GM19025 (cell line): ENCODE measurements around the gene C4BPA.

Source experiments
- ATAC-seq: cut with Tn5 transposase; IDR thresholded peaks from one replicate; pipeline ENCODE4 v1.9.1; 2021; ENCODE audit warnings: mild to moderate bottlenecking, low read depth, moderate library complexity; ENCODE audit not compliant: unreplicated experiment

The C4BPA gene

GRCh38 chr1:207103892-207104373, at the start of gene C4BPA:
Gene C4BPA, plus strand, starts transcription at chr1:207104233. Its CDS starts 8,793 bp downstream, at chr1:207113026.
- ATAC-seq = no peak

DNA sequence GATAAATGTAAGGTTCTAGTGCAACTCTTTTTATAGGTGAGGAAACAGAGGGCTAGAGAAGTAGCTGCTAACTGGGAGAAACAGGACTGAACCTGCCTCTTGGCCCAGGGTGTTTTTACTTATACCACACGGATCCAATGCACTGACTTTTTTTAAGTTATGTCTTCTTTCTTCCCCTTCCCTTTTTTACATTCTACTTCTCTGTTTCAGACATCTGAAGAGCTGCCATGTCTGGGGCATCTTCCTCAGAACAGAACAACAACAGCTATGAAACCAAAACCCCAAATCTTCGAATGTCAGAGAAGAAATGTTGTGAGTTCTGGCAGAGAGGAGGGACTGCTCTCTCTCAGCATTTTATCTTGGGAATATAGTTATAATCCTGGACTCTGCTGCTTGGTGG, 49.5 kb upstream of the C4BPA start:
- no peak for ATAC-seq

GRCh38 chr1:207055386-207056001, 48.5 kb upstream of the C4BPA start:
- ATAC-seq = no peak

DNA sequence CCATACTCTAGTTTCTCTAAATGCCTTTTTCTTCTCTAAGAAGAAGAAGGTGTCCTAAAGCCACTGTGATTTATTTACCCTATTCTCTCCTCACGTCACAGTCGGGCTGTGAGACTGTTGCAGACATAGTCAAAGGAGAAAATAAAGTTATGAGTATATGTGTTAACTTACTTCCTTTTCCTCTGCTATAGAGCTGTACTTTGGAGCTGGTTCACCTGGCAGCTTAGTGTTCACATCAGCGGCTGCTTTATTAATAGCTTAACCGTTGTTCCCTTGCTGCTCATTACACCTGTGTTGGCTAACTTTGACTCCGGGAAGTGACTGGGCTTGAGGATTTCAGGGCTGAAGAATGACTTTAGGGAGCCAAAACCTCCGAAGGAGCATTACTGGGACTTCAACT, 47.4 kb upstream of the C4BPA start:
- no peak for ATAC-seq

DNA sequence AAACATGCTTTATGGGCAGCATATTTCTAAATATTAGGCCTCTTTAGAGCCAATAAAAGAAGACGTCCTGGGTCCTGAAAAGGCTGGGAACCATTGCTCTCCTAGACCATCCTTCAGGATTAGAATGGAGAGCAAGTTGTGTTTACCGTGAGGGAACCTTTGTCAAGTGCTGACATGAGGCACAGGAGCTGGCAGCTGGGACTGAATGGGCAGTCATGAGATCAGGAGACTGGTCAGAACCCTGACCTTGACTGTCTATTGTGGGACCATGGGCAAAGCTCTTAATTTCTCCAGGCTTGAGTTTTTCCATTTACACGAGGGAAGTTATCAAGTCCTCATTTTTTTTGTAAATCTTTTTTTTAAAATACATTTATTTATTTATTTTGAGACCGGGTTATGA, 45.8 kb upstream of the C4BPA start:
- ATAC-seq = no peak

GRCh38 chr1:207058878-207059867, 44.9 kb upstream of the C4BPA start:
- no peak for ATAC-seq

- no peak for ATAC-seq
These were observed 44.2 kb upstream of the C4BPA start for GRCh38 chr1:207059881-207060280.

DNA sequence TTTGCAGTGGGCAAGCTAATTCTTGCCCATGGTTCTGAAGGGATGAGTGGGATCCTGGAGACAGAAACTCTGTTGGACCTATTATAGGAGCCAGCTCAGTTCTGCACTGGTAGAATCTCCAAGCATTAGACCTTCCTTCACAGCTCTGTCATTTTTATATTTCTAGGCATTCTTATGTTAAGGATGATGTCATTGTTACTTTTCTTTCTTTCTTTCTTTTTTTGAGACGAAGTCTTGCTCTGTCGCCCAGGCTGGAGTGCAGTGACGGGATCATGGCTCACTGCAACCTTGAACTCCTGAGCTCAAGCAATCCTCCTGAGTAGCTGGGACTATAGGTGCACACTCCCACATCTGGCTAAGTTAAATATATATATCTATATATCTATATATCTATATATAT, 43.4 kb upstream of the C4BPA start:
- ATAC-seq = no peak

DNA sequence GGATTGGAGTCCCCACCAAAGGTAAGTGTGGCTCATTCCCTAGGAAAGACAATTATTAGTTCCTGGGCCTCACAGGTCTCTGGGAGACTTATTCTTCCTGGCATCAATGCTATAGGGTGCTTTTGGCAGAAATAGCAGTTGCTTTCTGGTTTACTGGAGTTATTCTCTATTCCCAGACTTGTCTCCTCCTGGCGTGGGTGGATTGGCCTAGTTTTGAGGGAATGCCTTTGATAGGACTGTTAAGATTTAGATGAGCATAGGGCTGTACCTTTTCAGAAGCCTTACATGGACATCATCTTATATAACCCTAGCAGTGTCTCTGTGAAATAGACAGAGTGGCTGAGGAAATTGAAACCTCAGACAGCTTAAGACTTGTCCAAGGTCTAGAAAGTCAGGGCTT, 42.0 kb upstream of the C4BPA start:
- ATAC-seq = no peak

- ATAC-seq = no peak
These were observed 41.0 kb upstream of the C4BPA start for GRCh38 chr1:207063014-207063413.

GRCh38 chr1:207064561-207064960, 39.5 kb upstream of the C4BPA start:
- ATAC-seq = no peak

GRCh38 chr1:207067185-207067584, 36.8 kb upstream of the C4BPA start:
- no peak for ATAC-seq

- ATAC-seq = no peak
These were observed 36.4 kb upstream of the C4BPA start for GRCh38 chr1:207067665-207068064.

DNA sequence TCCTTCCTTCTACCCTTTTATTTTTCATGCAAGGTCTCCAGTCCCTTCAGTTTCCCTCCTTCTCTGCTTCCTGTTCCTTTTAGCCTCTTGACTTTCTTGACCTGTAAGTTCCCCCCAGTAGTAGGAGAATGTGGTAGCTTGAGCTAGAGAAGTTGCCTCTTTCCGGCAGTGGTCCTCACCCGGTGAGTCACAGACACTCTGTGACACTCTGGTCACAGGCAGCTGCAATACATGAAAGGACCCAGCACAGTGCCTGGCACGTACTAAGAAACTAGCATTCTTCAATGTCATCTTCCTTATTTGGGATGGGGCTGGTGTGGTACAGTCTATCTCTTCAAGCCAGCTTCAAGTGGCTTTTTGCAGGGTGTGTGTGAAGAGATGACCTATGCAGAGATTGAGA, 35.0 kb upstream of the C4BPA start:
- ATAC-seq = no peak

DNA sequence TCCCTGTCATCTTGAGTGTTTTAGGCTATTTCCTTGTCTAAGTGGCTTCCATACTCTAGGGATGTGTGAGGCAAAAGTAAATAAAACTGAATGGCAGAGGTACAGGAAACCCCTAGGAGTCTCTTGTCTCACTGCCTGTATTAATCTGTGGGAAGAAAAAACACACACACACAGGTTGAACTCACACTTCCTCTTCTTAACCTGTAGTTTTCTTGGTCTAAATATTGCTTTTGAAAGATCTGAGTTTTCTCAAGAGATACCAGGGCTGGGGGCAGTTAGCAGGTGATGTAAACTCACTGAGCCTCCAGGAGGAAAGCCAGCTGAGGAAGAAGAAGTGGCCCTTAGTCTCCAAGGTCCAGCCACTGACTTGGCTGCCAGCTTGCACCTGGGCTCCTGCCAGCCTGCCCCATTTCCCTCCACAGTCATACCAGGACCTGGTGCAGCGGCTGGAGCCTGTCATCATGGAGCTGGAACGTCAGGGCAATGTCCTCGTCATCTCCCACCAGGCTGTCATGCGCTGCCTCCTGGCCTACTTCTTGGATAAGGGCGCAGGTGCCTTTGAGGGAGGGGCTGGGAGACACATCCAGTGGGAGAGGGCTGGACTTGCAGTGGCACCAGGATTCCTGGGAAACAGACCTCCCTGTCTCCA, 34.1 kb upstream of the C4BPA start:
- no peak for ATAC-seq

DNA sequence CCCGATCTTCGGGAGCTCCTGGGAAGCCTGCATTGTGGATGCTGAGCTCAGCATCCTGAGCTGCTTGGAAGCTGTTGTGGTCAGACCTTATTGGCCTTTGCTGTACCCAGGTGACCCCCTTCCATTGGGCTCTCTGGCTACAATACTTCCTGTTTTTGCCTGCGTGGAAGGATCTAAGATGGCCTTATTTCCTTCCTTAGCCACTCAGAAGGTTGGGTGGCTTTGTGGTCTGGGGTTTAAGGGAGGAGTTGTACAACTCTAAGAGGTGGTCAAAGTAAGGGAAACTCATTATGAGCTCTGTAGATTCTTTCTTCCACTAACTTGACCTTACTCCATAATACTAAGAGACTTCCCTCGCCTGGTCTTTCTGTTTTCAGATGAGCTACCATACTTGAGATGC, 33.2 kb upstream of the C4BPA start:
- no peak for ATAC-seq

- ATAC-seq = no peak
These were observed 32.6 kb upstream of the C4BPA start for GRCh38 chr1:207071426-207071825.

GRCh38 chr1:207072233-207072632, 31.8 kb upstream of the C4BPA start:
- ATAC-seq = no peak

DNA sequence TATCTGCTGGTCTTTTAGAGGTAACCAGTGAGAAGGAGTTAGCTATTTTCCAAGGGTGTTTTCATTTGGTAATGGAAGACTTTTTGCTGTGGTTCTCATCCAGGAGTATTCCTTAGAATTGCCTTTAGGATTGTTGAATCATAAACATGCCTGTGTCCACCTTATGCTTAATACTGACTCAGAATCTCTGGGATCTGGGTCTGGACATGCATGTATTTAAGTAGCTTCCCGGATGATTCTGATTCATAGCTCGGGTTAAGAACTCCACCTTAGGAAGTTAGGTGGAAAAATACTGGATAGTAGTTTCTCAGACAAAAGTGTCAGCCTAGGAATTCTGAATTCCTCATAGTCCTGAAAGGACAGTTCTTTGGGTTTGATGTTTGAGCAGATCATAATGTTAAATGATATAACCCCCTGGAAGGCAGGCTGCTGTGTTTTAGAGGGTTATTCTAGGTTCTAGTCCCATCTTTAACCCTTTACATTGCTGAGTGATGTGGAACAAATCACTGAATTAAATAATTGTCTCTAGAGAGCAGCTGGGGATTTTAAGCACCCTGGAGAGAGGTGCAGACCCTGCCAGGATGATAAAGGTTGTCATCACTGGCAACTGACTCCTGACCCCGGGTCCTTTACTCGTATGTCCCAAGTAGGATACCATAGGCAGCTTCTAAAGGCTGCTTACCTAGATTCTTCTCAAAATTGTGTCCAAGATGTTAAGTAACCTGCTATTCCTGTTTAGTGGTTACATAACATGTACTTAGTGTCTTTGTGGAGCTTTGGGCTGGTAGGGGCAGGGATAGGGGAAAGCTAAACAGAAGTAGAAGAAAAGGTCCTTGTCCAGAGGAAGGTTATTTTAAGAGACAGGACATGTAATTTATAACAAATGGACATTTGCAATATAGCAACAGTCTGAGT, 29.9 kb upstream of the C4BPA start:
- no peak for ATAC-seq
